Natural killer cell treated with Interleukin-12 subunit alpha and Interleukin-12 subunit beta and Interleukin-15 and Interleukin-18, amount 100 ng/mL, for 72 hours (primary cell): ENCODE data around the gene CREM. TPM values are rescaled to one million over a fixed set of nuclear protein-coding genes. Genes with fewer than 3 reads are reported as not detected.

Experiments used
- ATAC-seq, 2 donors: fragments of 150-1000 bp; cut with Tn5 transposase in 1 of 2; sonication (Bioruptor Pico), chemical (Tn5 transposase) in 1 of 2; 2 replicates each; pipeline ENCODE4 v1.10.0; 2021
- DNase-seq: peaks from one replicate; pipeline ENCODE4 v3.0.0; 2022; ENCODE audit warnings: low spot score
- H3K27ac Mint-ChIP-seq, 2 donors: 1 replicate in 1 of 2; 2 replicates in 1 of 2; pipeline ENCODE4 v1.8.0; 2022; ENCODE audit warnings: mixed read lengths in 2 of 2, mild to moderate bottlenecking in 1 of 2, moderate library complexity in 1 of 2
- H3K27me3 Mint-ChIP-seq, 2 donors: 1 replicate in 1 of 2; 2 replicates in 1 of 2; pipeline ENCODE4 v1.8.0; 2022; ENCODE audit warnings: mixed read lengths in 2 of 2
- H3K36me3 Mint-ChIP-seq: one replicate; pipeline ENCODE4 v1.8.0; 2022; ENCODE audit warnings: mixed read lengths
- H3K4me1 Mint-ChIP-seq, 2 donors: 1 replicate in 1 of 2; 2 replicates in 1 of 2; pipeline ENCODE4 v1.8.0; 2022; ENCODE audit warnings: low read depth in 2 of 2, mixed read lengths in 2 of 2, mild to moderate bottlenecking in 1 of 2
- H3K4me3 Mint-ChIP-seq: one replicate; pipeline ENCODE4 v1.8.0; 2022; ENCODE audit warnings: mixed read lengths
- H3K9me3 Mint-ChIP-seq: 2 replicates; pipeline ENCODE4 v1.8.0; 2022; ENCODE audit warnings: mixed read lengths
- total RNA-seq, 2 donors: library from RNA; stranded (reverse); gene quantifications; one replicate each; pipeline ENCODE4 v1.2.3, GENCODE V29; 2022

The CREM gene
- total RNA-seq, 2 donors from 2014 or later: 119 to 127 TPM

DNA sequence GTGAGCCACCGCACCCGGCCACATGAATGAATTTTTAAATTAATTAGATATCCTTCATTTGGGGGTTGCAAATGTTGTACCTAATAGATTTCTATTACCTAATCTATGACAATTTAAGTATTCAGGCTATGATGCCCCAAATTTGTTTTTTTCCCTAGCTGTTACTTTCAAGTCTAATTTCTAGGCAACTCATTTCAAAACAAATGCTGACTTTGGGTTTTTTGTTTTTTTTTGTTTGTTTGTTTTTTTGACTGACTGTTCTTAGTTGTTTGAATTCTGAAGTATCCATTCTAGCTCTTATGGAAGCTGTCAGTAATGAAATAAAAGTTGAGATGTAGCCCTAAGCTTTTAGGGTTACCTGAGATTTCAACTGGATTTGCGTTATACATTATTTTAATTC, 62.3 kb downstream of the CREM start:
- Mint-ChIP-seq H3K4me3 (no peak overlapping the region), H3K4me1 (peaks cover 17 to 19% of the 10 kb centered on the region in 2 donors), H3K36me3 (peaks cover 4% of the 10 kb centered on the region), H3K27me3 (no peaks in the 10 kb centered on the region), H3K27ac (no peak overlapping the region), H3K9me3 (peaks cover 3% of the 10 kb centered on the region)
- DNase-seq: no peak
- ATAC-seq: no peak

DNA sequence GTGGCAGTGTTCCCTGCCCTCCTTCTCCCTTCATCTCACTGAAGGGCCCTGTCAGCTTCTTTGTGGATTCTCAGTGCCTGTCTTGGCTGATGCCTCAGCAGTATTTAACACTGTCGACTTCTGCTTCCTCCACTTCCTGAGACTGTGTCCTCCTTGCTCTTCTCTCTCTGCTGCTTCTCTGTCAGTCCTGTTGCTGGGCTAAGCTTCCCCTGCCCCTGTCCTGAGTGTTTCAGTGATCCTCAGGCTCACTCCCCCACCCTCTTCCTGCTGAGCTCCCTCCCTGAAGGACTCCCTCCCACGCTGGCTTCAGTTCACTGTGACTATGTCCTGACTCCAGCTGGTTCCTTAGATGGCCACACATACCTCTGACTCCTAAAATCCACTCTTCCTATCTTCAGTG, 64.9 kb downstream of the CREM start:
- H3K36me3 Mint-ChIP-seq: peaks cover 4% of the 10 kb centered on the region
- peak overlapping the region; percentile 53 to 90 for H3K27ac Mint-ChIP-seq
- no peaks in the 10 kb centered on the region for H3K27me3 Mint-ChIP-seq
- peaks cover 3% of the 10 kb centered on the region for H3K9me3 Mint-ChIP-seq
- DNase-seq (no peak), ATAC-seq (no peak)
- peaks cover 33 to 37% of the 10 kb centered on the region in 2 donors for H3K4me1 Mint-ChIP-seq
- peak overlapping the region; percentile 24 for H3K4me3 Mint-ChIP-seq

DNA sequence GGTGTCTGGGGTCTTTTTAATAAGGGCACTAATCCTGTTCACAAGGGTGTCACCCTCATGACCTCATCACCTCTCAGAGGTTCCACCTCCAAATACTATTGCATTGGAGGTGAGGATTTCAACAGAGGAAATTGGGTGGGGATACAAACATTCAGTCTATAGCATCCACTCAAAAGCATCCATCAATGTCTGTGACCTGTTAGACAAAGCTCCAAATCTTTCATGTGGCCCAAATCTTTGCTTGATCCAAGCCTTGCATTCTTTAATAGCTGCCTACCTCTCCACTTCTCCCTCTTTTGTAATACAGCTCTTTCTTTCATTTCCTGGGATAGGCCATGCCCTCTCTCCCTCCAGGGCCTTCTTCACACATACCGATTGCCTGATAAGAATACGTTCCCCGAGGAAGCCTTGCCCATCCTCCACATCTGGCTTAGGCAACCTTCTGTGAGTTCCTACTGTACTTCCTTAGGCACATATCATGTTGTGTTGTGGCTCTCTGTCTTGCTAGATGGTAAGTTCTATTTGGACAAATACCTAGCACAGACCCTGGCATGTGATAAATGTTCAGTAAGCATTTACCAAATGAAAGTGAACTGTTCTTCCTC, 66.1 kb downstream of the CREM start:
- H3K9me3 Mint-ChIP-seq: peaks cover 3% of the 10 kb centered on the region
- peaks cover 4% of the 10 kb centered on the region for H3K36me3 Mint-ChIP-seq
- peaks cover 33 to 37% of the 10 kb centered on the region in 2 donors for H3K4me1 Mint-ChIP-seq
- no peak for DNase-seq
- H3K4me3 Mint-ChIP-seq: no peak overlapping the region
- H3K27me3 Mint-ChIP-seq: no peaks in the 10 kb centered on the region
- H3K27ac Mint-ChIP-seq: peak overlapping the region; percentile 53 to 90
- ATAC-seq: no peak

DNA sequence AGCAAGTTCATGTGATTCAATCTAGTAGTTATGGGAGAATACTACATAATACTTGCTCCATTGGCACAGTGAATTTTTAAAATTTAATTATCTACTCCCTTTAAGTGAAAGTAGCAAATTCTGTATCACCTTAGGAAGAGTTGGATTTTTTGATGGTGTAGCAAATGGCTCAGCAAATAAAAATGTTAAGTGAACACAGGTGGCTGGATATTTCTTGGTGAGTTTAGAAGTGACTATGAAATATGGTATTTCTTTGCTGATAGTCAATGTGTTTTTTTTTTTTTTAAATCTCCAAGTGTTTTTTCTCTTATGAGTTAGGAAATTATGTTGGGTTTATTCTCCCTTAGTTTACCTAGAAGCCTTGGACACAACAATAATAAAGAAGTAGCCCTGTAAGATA, 67.8 kb downstream of the CREM start:
- peak overlapping the region; percentile 87 for H3K4me3 Mint-ChIP-seq
- ATAC-seq: no peak
- no peak for DNase-seq
- H3K36me3 Mint-ChIP-seq: peaks cover 4% of the 10 kb centered on the region
- H3K27ac Mint-ChIP-seq: peak overlapping the region; percentile 98 to 100
- H3K9me3 Mint-ChIP-seq: peaks cover 3% of the 10 kb centered on the region
- no peaks in the 10 kb centered on the region for H3K27me3 Mint-ChIP-seq
- H3K4me1 Mint-ChIP-seq: peaks cover 33 to 37% of the 10 kb centered on the region in 2 donors

DNA sequence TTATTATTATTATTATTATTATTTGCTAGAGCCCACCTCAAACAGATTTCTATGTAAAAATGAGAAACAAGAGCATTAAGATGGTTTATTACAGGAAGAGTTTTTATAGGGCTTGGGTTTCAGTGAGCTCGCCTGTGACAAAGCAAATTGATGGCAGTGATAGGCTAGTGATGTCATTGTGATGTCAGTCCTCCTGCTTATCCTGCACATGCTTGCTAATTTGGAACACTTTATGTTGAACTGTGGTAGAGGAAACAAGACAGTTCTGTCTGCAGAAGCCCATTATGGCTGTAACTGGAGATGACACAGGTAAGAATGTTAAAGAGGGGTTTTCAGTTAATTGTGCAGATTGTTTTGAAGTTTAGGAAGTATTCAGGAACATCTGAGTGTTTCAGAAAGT, 68.3 kb downstream of the CREM start:
- ATAC-seq (peak; percentile 34 to 53), DNase-seq (no peak)
- H3K4me1 Mint-ChIP-seq: peaks cover 33 to 37% of the 10 kb centered on the region in 2 donors
- H3K36me3 Mint-ChIP-seq: peaks cover 4% of the 10 kb centered on the region
- H3K27me3 Mint-ChIP-seq: no peaks in the 10 kb centered on the region
- H3K27ac Mint-ChIP-seq: peak overlapping the region; percentile 98 to 100
- peak overlapping the region; percentile 87 for H3K4me3 Mint-ChIP-seq
- peaks cover 3% of the 10 kb centered on the region for H3K9me3 Mint-ChIP-seq

DNA sequence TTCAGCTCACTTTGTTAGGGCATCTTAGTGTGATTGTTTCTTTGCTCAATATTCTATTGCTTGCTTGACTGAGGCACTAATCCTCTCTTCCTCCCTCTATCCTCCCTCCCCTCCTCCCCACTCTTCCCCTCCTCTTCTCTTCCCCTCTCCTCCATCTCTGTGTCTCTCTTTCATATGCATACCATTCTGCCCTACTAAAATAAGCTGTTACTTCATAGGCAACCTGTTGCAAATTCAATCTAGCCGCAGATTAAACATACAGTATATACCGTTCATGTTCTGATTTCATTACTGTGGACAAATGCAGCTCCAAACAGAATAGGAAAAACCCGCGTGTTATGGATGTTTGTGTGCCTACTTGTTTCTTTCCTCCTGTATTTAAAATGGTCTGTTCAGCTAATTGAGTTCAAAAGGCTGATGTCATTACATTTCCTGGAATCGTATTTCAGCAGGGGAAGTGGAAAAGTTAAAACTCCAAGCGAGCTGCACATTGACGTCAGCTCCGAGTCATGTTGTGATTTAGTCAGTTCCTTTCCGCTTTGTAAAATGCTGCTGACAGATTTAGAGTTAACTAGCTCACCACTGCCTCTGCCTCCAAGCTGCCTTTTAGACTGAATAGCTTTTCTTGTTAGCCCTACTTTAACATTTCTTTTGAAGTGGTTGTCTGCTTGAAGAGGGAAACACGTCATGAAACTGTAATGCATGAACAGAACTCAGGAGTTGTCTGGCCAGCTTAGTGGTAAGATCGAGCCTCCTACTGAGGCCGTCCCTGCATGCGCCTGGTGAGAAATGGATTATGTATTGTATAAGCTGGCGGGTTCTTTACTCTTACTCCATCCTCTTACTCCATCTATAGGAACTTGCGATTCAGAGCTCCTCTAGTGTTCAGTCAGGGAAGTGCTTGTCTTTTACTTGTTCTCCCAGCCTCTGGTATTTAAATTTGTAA, 69.0 kb downstream of the CREM start:
- Mint-ChIP-seq H3K36me3 (peaks cover 10% of the 10 kb centered on the region), H3K27me3 (no peaks in the 10 kb centered on the region), H3K9me3 (peaks cover 3% of the 10 kb centered on the region), H3K4me3 (peak overlapping the region; percentile 87), H3K4me1 (peaks cover 37 to 43% of the 10 kb centered on the region in 2 donors), H3K27ac (peak overlapping the region; percentile 98 to 100)
- peak; percentile 92 to 93 for ATAC-seq
- peak; percentile 84 for DNase-seq

DNA sequence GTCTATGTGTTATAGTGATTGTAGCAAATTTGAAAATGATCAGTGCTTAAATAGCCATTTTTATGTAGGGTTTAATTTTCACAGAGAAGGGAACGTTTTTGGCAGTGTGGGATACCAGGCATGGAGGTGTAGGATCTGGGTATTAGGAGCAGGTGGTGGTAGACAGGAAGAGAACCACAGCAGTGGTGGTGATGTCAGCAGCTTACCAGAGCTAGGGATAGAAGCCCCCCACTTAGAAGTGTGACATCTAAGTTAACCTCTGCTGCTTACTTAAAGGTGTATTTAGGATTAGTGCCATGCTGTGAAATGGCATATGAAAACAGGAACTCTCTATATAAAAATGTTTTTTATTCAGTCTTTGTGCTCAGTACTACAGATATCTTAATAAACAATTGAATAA, 73.8 kb downstream of the CREM start:
- Mint-ChIP-seq H3K27me3 (no peaks in the 10 kb centered on the region), H3K9me3 (no peaks in the 10 kb centered on the region), H3K4me3 (peak overlapping the region; percentile 50), H3K36me3 (peaks cover 15% of the 10 kb centered on the region), H3K27ac (peak overlapping the region; percentile 17 to 48), H3K4me1 (peaks cover 21 to 32% of the 10 kb centered on the region in 2 donors)
- no peak for ATAC-seq
- no peak for DNase-seq

DNA sequence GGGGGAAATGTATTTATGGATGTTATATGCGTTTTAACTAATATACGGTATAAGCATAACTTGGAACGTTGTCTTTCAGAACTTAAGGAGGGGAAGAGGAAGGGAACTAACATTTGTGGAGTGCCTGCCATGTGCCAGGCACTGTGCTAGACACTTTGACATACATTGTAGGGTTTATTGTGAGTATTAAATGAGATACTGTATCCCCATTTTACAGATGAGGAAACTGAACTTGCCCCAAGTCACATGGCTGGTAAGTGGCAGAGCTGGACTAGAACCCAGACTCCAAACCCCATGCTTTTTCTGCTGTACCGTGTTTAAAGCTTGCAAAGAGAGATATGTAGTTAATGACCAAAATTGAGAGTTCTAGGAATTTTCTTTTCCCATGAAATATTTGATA, 74.6 kb downstream of the CREM start:
- Mint-ChIP-seq H3K27me3 (no peaks in the 10 kb centered on the region), H3K36me3 (peaks cover 15% of the 10 kb centered on the region), H3K4me1 (peaks cover 14 to 24% of the 10 kb centered on the region in 2 donors), H3K9me3 (no peaks in the 10 kb centered on the region), H3K27ac (peak overlapping the region; percentile 17 to 72), H3K4me3 (peak overlapping the region; percentile 43)
- DNase-seq (no peak), ATAC-seq (no peak)

DNA sequence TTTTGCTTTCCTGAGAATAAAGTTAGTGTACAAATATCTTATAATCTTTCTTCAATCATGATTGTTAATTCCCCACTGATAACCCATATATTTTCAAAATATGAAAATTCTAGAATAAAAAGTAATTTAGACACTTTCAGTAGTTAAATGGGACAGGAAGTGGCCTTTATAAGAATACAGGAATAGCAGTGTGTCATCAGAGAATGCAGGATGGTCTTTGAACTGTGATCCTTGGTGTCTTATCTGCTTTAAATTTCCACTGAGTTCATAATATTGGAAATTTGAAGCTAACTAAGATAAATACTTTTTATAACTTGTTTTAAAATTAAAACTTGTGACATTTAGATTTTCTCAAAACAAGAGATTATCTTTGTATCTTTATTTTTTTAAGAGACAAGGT, 75.4 kb downstream of the CREM start:
- peak overlapping the region; percentile 17 to 72 for H3K27ac Mint-ChIP-seq
- H3K36me3 Mint-ChIP-seq: peaks cover 15% of the 10 kb centered on the region
- no peaks in the 10 kb centered on the region for H3K27me3 Mint-ChIP-seq
- DNase-seq: no peak
- no peaks in the 10 kb centered on the region for H3K9me3 Mint-ChIP-seq
- no peak for ATAC-seq
- peak overlapping the region; percentile 43 for H3K4me3 Mint-ChIP-seq
- H3K4me1 Mint-ChIP-seq: peaks cover 14 to 23% of the 10 kb centered on the region in 2 donors

DNA sequence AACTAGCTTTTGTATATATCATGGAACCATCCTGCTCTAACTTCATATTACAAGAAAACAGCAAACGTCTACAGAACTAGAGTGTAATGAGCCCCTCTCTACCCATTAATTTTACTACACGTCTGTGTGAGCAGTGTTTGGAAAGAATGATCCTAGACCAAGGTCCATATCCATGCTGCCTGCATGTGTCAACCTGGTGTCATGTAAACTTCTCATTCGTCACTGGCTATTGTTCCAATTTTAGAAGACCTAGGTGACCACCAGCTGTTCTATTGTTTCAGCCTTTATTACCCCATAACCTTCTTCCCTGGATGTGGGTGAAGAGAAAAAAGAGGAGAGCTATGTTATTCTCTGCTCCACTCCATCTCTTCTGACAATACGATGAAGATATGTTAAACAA, 77.1 kb downstream of the CREM start:
- no peak overlapping the region for H3K4me3 Mint-ChIP-seq
- H3K4me1 Mint-ChIP-seq: peaks cover 21 to 29% of the 10 kb centered on the region in 2 donors
- no peaks in the 10 kb centered on the region for H3K9me3 Mint-ChIP-seq
- no peak overlapping the region for H3K27ac Mint-ChIP-seq
- H3K36me3 Mint-ChIP-seq: peaks cover 17% of the 10 kb centered on the region
- DNase-seq (no peak), ATAC-seq (no peak)
- no peaks in the 10 kb centered on the region for H3K27me3 Mint-ChIP-seq

DNA sequence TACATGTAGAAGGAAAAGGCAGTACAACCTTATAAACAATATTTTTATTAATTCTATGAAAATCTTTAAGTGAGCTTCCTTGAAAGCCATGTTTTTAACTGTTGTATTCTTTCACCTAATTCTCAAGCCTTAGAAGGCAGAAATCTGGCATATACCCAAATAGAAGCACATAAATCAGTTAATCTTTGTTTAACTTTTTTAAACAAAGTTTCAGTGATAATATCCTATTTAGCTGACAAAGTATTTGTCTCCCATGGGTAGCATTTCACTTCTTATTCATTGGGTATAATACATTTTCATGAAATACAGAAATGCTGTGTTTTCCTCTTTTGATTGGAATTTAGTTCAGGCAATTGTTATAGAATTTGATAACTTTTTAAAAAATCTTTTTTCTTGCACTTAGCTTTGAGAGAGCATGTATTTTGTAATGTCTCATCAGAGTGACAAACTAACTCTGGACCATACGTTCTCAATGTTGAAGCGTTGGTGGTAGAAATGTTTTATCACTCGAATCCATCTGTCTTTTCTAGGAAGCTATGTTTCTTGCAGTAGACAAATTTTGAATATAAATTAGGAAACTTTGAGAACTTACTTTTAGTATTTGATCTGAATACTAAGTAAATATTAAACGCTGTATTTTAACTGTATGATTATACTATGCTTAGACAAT, 78.1 kb downstream of the CREM start:
- no peaks in the 10 kb centered on the region for H3K9me3 Mint-ChIP-seq
- H3K4me3 Mint-ChIP-seq: no peak overlapping the region
- DNase-seq: no peak
- peaks cover 24% of the 10 kb centered on the region for H3K36me3 Mint-ChIP-seq
- H3K27ac Mint-ChIP-seq: no peak overlapping the region
- peaks cover 27 to 38% of the 10 kb centered on the region in 2 donors for H3K4me1 Mint-ChIP-seq
- H3K27me3 Mint-ChIP-seq: no peaks in the 10 kb centered on the region
- ATAC-seq: no peak

DNA sequence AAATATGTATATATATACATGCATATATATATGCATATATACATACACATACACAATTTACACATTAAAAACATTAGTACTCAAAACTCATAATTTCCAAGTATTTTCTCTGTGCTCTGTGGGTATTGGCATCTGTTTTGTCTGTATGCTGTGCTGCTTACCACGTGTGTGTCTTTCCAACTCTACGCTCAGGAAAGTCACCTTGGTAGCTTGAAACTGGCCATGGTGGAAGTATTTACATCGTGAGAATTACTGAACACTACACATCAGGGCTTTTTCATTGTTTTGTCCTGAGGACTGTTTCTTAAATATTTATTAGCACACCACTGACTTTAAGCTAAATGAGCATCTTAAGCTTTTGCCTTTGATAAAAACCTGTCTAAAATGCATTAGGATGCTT, 79.6 kb downstream of the CREM start:
- H3K27ac Mint-ChIP-seq: peak overlapping the region in 1 of 2 donors; percentile 45
- DNase-seq (no peak), ATAC-seq (no peak)
- no peaks in the 10 kb centered on the region for H3K27me3 Mint-ChIP-seq
- H3K4me1 Mint-ChIP-seq: peaks cover 29 to 43% of the 10 kb centered on the region in 2 donors
- no peaks in the 10 kb centered on the region for H3K9me3 Mint-ChIP-seq
- H3K36me3 Mint-ChIP-seq: peaks cover 23% of the 10 kb centered on the region
- H3K4me3 Mint-ChIP-seq: no peak overlapping the region

DNA sequence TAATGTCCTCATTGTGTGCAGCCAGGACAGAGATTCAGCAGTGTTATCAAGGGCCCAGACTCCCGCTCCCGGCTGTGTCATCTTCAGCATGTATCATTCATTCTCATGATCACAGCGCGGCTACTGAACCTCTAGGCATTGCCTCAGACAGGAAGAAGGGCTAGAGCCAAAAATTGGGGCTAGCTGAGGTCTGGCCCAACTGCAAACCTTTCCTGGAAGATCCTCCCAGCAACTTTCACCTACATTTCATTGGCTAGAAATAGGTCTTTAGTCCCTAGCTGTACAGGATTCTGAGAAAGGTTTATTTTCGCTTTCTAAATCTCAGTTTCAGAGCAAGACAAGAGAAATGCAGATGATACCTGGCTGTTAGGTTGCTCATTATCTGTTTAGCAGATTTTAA, 81.9 kb downstream of the CREM start:
- Mint-ChIP-seq H3K9me3 (no peaks in the 10 kb centered on the region), H3K27ac (peak overlapping the region; percentile 86 to 96), H3K27me3 (no peaks in the 10 kb centered on the region), H3K4me1 (peaks cover 30 to 35% of the 10 kb centered on the region in 2 donors), H3K36me3 (peaks cover 23% of the 10 kb centered on the region), H3K4me3 (peak overlapping the region; percentile 76)
- ATAC-seq (peak; percentile 95 to 96), DNase-seq (peak; percentile 83)
